Raji (cell line): ENCODE measurements around the gene KRT31.

Experiments
- POLR2A ChIP-seq: IDR thresholded peaks from 2 replicates; pipeline ENCODE4 v1.6.1; 2011; ENCODE audit warnings: low read depth, low read length, control low read depth; ENCODE audit not compliant: insufficient read depth

KRT31 gene

DNA sequence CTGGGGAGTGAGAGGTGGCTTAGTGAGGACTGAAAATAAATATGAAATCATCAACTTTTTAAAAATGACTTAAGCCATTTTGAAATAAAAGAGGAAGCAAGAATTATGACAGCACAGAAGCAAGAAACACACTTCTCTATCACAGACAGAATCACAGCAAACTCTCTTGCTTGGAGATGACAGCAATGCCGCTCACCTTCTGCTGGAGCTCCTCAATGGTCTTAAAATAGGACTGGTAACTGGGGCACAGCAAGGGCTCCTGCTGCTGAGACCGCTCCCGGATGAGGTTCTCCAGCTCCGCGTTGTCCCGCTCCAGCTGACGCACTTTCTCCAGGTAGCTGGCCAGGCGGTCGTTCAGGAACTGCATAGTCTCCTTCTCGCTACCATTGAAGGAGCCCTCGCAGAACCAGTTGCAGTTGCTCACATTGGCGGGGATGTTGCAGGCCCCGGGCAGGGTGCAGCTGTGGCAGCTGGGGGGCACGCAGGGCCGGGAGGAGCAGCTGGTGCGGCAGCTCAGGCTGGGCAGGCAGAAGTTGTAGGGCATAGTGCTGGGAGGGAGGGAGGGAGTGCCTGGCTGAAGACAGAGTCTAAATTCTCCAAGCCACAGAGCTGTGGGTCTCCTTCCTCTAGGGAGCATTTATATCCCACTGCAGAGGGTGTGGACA, at the start of gene KRT31:
Gene KRT31 (minus strand): TSS at position 613 of the 665 bp plus-strand sequence. CDS start 69 bp downstream, at position 544.
- TF ChIP-seq POLR2A, result no peak

DNA sequence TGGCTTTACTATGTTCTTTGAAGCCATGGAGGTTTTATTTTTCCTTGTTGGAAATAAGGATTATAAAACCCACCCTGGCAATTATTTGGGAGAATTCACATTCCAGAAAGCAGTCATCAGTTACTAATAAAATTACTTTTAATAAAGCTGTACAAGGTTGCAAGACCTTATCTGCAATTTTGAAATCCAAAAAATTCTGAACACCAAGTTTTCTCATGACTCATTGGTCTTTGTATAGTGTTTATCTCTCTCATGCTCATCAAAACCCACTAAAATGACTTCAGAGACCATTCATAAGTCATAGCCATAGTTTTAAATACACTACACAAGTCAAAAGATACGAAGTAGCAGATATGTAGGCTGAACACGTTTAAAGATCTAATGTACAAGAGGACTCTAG, 49.4 kb upstream of the KRT31 start:
- no peak for TF ChIP-seq POLR2A

DNA sequence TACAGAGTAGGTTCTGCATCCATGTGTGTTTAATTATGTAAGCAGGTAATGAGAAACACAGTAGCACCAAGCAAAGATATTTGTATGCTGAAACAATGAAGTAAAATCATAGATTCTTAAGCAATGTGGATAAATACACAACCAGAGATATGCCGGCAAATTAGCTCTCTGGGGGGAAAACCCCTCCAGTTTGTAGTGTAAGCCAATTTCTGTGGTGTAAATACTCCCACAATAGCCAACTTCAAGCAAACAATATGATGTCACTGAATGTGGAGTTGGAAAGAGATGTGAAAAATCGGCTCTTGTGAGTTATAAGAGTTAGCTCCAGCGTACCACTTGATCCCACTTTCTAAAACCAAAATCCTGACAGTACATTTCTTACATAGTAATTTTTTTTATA, 47.2 kb upstream of the KRT31 start:
- TF ChIP-seq POLR2A, result no peak

DNA sequence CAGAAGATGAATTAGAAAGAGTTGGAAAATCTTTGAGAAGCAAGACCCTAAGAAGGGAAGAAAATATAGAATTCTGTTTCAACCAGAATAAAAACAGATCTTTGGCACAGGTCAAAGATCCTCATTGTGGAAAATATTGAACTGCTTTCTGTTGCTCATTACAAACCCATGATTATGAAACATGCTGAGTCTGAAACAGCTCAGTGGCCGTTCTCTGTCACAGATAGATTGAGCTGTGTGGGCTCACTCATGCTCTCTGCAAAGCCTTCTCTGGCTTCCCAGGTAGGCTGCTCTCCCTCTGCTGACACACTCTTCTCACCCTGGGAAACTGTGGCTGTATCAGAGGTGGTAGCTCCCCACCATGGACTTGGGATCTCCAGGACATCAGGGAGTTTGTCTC, 46.8 kb upstream of the KRT31 start:
- no peak for TF ChIP-seq POLR2A

DNA sequence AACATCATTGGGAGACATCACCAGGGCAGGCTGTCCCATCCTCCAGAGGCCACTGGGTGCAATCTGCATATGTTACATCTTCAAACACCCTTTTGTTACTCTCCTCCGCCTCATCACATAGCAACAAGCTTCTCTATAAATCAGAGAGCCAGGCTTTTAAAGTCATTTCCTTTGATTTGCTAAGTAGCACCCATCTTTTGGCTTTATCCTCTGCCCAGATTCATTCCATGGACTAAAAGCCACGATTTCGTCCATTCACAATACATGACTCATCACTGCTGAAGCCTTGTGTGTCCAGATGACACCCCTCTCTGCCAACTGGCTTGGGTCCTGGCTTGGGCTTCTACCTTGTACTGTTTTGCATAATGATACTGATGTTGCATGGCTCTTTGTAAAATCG, 45.3 kb upstream of the KRT31 start:
- no peak for TF ChIP-seq POLR2A

DNA sequence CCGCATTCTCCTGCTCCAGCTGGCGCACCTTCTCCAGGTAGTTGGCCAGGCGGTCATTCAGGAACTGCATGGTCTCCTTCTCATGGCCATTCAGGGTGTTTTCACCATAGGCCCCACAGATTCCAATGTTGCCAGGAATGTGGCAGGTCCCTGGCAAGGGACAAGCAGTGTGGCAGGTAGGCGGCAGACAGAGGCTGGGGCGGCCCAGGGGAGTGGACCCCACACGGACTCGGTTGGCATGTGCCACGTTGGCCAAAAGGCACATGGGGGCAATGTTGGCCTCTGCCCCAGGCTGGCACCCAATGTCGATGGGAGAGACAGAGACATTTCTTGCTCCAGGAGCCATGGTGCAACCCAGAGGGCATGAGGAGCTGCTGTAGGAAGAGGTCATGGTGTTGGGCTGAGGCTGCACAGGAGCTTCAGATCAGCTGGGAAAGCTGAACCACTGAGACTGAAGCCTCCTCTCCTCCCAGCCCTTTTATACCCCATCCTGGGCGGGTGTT, 43.2 kb upstream of the KRT31 start, which contains the start of gene KRT38:
Gene KRT38 (minus strand): TSS at position 453 of the 503 bp plus-strand sequence. CDS start 62 bp downstream, at position 391.
- TF ChIP-seq POLR2A, result no peak

DNA sequence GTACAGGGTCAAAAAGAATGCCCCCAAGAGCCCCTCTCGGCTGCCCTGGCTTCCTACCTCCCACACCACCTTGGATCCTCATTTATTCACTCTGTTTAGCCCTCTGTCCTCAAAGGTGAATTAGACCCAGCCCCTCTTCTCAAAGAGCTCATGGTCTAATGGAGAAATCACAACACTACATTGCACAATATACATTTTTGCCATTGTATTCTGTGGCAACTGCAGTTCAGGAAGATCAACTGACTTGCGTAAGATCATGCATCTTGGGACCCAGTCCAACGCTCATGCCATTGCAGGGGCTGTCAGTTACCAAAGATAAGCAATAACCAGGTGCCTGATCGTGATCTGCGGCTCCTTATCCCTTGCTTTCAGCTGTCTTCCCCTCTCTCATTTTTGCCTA, 42.0 kb upstream of the KRT31 start:
- no peak for TF ChIP-seq POLR2A

DNA sequence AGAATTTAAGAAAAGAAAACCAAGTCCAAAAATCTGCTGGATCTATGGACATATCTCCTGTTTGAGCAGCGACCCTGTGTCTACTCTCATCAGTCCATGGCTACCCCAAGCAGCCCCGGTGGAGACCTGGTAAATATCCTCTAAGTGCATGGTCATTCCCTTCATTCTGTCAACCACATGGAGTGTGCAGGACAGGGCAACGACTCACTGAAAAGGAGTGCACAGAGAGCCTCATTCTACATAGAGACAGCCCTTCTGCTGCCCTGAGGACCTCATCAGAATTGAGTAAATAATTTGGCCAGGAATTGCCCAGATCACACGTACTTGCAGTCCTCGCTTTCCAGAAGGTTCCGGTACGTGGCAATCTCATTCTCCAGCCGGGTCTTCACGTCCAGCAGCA, 40.4 kb upstream of the KRT31 start:
- no peak for TF ChIP-seq POLR2A

DNA sequence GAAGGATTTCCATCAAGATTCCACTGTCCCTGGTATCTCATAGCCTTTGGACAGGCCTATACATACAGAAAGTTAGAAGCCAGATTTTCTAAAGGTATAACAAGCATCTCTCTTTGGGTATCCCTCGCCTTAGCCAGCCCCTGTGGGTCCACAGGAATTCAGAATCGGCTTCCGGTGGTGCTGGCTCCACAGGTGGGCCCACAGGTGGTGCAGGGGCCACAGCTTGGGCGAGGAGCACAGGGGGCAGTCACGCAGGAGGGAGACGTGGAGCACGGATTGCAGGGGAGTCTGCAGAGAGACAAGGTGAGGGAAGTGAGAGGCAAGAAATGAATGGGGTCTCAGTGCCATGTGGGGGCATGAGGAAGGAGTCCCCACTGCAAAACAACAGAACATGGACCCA, 39.8 kb upstream of the KRT31 start:
- no peak for TF ChIP-seq POLR2A

DNA sequence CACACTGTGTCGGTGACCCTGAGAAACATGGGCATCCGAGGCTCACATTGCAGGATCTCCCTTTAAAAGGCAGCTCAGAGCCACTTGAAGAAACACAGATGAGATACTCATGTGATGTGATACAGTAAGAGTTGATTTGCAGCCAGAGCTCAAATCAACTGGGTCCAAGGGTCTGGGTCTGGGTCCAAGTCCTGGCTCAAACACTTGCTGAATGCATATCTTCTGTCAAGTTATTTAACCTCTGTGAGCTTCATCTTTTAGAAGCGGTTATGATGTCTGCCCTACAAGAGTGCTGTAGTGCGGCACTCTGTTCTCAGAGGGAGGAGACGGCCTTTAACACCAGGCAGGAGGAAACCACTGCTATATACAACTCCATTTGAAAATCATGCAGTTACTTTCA, 37.0 kb upstream of the KRT31 start:
- no peak for TF ChIP-seq POLR2A

DNA sequence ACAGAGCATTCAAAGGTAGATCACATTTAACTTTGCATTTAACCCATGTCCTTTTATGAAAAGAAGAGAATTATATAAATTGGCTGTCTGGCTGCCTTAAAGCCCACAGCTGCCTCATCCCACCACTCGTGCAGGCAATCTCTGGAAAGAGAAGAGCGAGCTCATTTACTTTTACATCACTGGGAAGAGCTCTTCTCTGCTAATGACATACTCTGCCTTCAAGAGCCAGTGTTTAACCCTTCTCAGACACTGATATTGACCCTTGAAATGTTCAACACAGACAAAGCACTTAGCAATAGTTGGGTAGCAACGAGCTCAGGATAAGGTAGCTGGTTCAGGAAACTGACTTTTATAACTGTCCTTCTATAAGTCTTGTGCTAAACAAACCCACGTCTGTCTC, 36.6 kb upstream of the KRT31 start:
- TF ChIP-seq POLR2A, result no peak

DNA sequence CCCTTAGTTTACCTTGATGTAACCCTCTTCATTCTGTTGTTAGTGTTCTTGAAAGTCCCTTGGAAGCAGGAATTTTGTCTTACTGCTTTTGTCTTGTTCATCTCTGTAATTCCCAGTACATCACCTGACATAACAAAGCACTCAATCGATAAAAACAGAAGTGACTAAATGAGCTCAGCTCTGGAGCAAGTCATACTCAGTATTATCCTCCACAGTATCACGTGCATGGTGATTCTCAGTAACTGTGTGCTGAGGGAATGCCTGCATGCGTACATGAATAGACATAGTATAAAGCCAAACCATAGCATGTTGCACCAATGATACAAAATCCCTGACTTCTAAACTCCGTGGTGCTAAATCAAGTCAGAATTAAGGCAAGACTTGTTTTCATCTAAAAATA, 36.2 kb upstream of the KRT31 start:
- no peak for TF ChIP-seq POLR2A

DNA sequence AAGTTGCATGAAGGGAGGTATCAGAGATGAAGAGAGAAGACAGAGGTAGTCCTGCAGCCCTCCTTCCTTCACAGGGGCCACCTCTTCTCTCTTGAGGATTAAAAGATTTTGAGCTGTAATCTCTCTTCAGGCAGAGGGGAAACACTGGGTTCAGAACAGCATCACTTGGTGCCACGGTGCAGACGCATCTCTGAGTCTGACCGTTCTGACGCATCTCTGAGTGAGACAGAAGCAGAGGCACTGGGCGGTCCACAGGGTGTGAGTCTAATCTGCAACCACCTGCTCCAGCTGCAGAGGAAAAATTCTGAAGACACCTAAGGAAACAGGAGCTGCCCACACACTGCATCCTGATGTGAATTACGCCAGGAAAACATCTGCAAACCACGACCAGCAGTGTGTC, 32.3 kb upstream of the KRT31 start:
- no peak for TF ChIP-seq POLR2A

DNA sequence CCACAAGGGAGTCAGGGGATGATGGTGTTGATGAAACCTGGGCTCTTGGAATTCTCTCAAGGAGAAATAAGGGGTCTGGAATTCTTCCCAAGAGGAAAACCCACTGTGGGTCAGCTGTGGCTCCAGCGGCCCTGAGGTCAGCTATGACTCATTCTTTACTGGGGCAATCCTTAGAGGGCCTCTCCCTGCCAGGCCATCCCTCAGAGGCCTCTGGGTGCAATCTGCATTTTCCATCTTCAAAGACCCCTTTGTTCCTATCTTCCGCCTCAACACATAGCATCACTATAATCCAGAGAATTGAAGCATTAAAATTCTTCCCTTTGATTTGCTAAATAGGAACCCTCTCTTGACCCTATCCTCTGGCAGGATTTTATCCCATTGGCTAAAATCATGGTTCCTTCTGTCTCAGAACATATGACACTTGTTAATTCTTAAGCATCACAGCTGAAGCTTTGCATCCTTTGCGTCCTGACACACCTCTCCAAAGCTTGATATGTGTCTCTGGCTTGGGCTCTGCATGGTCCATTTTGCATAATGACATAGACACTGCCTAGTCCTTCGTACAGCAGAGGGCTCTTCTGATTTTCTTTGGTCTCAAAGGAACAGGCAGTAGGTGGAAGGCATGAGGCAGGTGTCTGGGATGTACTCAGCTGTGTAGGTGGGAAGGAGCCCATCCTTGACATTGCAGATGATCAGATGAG, 31.3 kb upstream of the KRT31 start:
- no peak for TF ChIP-seq POLR2A

DNA sequence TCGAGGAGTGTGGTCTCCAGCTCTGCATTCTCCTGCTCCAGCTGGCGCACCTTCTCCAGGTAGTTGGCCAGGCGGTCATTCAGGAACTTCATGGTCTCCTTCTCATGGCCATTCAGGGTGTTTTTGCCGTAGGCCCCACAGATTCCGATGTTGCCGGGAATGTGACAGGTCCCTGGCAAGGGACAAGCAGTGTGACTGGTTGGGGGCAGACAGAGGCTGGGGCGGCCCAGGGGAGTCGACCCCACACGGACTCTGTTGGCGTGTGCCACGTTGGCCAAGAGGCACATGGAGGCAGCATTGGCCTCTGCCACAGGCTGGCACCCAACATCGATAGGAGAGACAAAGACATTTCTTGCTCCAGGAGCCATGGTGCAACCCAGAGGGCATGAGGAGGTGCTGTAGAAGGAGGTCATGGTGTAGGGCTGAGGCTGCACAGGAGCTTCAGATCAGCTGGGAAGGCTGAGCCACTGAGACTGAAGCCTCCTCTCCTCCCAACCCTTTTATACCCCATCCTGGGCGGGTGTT, 26.8 kb upstream of the KRT31 start, which contains the start of gene KRT37:
Gene KRT37 (minus strand): TSS at position 475 of the 525 bp plus-strand sequence. CDS start 62 bp downstream, at position 413.
- no peak for TF ChIP-seq POLR2A

DNA sequence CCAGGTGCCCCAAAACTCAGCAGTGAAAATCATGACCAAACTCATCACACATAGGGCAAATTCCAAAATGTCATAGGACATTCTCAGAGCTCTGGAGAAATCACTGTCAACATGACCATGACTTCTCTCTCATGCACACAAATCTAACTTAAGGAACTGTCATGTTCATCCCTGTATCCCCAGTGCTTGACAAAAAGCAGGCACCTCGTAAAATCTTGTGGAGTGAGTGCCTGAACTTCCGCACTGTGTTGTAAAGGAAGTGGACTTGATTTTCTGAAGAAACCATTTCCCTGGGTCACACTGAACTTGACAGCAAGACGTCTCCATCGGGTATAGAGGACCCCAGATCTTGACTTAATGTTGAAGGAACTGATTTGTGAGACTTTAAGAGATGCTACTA, 24.2 kb upstream of the KRT31 start:
- TF ChIP-seq POLR2A, result no peak
